HCT116 (cell line): Measurements from ENCODE around the gene MBP. TPM values are rescaled to one million over a fixed set of nuclear protein-coding genes. Genes with fewer than 3 reads are reported as not detected.

Source experiments
- ATAC-seq: fragments of 200-7000 bp; cut with Tn5 transposase; 2 replicates; pipeline ENCODE4 v1.9.1; 2020; ENCODE audit warnings: mild to moderate bottlenecking, moderate library complexity
- BruUV-seq: library from RNA; stranded (reverse); fragments of 400-500 nt; replicated peaks from 2 replicates; lab custom pipeline; 2021; lab: Mats Ljungman, UMichigan
- CTCF ChIA-PET: fragments of 300-600 bp; sonication (Branson Sonifier 250); formaldehyde crosslinking; loops from one replicate; lab custom pipeline; 2021; ENCODE audit warnings: antibody characterized with exemption; lab: Charles Lee
- POLR2A ChIA-PET: fragments of 300-600, 350-600 bp; sonication (Branson Sonifier 250); formaldehyde crosslinking; loops from one replicate; lab custom pipeline; 2021; ENCODE audit warnings: antibody characterized with exemption; lab: Charles Lee
- RAD21 ChIA-PET, 2 experiments: fragments of 300-600 bp; sonication (Branson Sonifier 250); formaldehyde crosslinking; loops; one replicate each; lab custom pipeline; 2023; ENCODE audit warnings: low total read pairs in 2 of 2; ENCODE audit not compliant: uncharacterized antibody in 2 of 2, unreplicated experiment in 2 of 2, low non-redundant PET in 1 of 2; lab: Charles Lee
- DNase-seq: peaks from one replicate; pipeline ENCODE4 v3.0.0-alpha.2; 2010; ENCODE audit warnings: low read depth, low spot score
- H2AFZ ChIP-seq: fragments of 200-600 bp; shearing (Covaris generic), sonication (generic); 2 replicates; pipeline ENCODE4 v1.6.1; 2017; ENCODE audit warnings: low read depth, mixed run types, mixed read lengths, antibody characterized with exemption, low read length; ENCODE audit not compliant: poor library complexity, severe bottlenecking
- H3K27ac ChIP-seq: 2 replicates; pipeline ENCODE4 v1.5.1; 2012; ENCODE audit warnings: low read depth, low read length
- H3K27me3 ChIP-seq: fragments of 200-600 bp; sonication (generic); 2 replicates; pipeline ENCODE4 v1.6.1; 2016; ENCODE audit warnings: mixed run types, low read length, mixed read lengths; ENCODE audit not compliant: insufficient read depth
- H3K36me3 ChIP-seq, 2 experiments: fragments of 200-500 bp in 1 of 2; fragments of 200-600 bp in 1 of 2; sonication (Bioruptor generic) in 1 of 2; sonication (generic) in 1 of 2; 2 replicates each; pipeline versions ENCODE4 v1.5.1 to v1.6.1; 2014 to 2016; ENCODE audit warnings: low read length in 2 of 2, inconsistent platforms in 1 of 2, mixed read lengths in 1 of 2, mixed run types in 1 of 2; ENCODE audit not compliant: insufficient read depth in 2 of 2, control insufficient read depth in 1 of 2
- H3K4me1 ChIP-seq, 2 experiments: fragments of 200-600 bp in 1 of 2; sonication (generic) in 1 of 2; 2 replicates each; pipeline versions ENCODE4 v1.5.1 to v1.6.1; 2012 to 2017; ENCODE audit warnings: low read length in 2 of 2, inconsistent platforms in 1 of 2, mild to moderate bottlenecking in 1 of 2, mixed read lengths in 1 of 2, mixed run types in 1 of 2, moderate library complexity in 1 of 2; ENCODE audit not compliant: insufficient read depth in 2 of 2, control insufficient read depth in 1 of 2
- H3K4me2 ChIP-seq: fragments of 200-600 bp; sonication (generic); 2 replicates; pipeline ENCODE4 v1.6.1; 2017; ENCODE audit warnings: mixed run types, low read length, mixed read lengths
- H3K4me3 ChIP-seq, 2 experiments: fragments of 200-600 bp in 1 of 2; sonication (generic) in 1 of 2; replicated peaks in 1 of 2; 2 replicates each; pipeline ENCODE4 v1.5.1; 2011 to 2016; ENCODE audit warnings: low read length in 2 of 2, control low read depth in 1 of 2, low read depth in 1 of 2, mild to moderate bottlenecking in 1 of 2, mixed read lengths in 1 of 2, mixed run types in 1 of 2
- H3K79me2 ChIP-seq: fragments of 200-600 bp; sonication (generic); 2 replicates; pipeline ENCODE4 v1.6.1; 2017; ENCODE audit warnings: mild to moderate bottlenecking, mixed run types, low read length, moderate library complexity, mixed read lengths; ENCODE audit not compliant: insufficient read depth
- H3K9ac ChIP-seq: fragments of 200-600 bp; sonication (generic); 2 replicates; pipeline ENCODE4 v1.6.1; 2016; ENCODE audit warnings: low read length, mixed read lengths
- H3K9me2 ChIP-seq: fragments of 200-600 bp; sonication (generic), shearing (Covaris generic); 2 replicates; pipeline ENCODE4 v1.6.1; 2017; ENCODE audit warnings: mixed run types, mild to moderate bottlenecking, moderate library complexity; ENCODE audit not compliant: insufficient read depth
- H3K9me3 ChIP-seq, 2 experiments: fragments of 200-500 bp in 1 of 2; fragments of 200-600 bp in 1 of 2; sonication (Bioruptor generic) in 1 of 2; sonication (generic) in 1 of 2; 2 replicates each; pipeline ENCODE4 v1.6.1; 2014 to 2017; ENCODE audit warnings: low read length in 2 of 2, mixed read lengths in 2 of 2, inconsistent platforms in 1 of 2, low read depth in 1 of 2, mild to moderate bottlenecking in 1 of 2, mixed run types in 1 of 2, moderate library complexity in 1 of 2; ENCODE audit not compliant: control insufficient read depth in 1 of 2, insufficient read depth in 1 of 2
- H4K20me1 ChIP-seq: fragments of 200-600 bp; sonication (generic), shearing (Covaris generic); 2 replicates; pipeline ENCODE4 v1.6.1; 2017; ENCODE audit warnings: mixed run types, mild to moderate bottlenecking, moderate library complexity; ENCODE audit not compliant: insufficient read depth
- CBX3 ChIP-seq: IDR thresholded peaks from 2 replicates; pipeline ENCODE4 v1.6.1; 2012; ENCODE audit warnings: low read depth
- CEBPB ChIP-seq: IDR thresholded peaks from 2 replicates; pipeline ENCODE4 v1.6.1; 2012; ENCODE audit warnings: low read depth
- EGR1 ChIP-seq: IDR thresholded peaks from 2 replicates; pipeline ENCODE4 v1.6.1; 2012; ENCODE audit warnings: low read depth
- ELF1 ChIP-seq: IDR thresholded peaks from 2 replicates; pipeline ENCODE4 v1.6.1; 2012; ENCODE audit warnings: low read depth, borderline replicate concordance
- EZH2 ChIP-seq: fragments of 200-600 bp; sonication (generic); IDR thresholded peaks from 2 replicates; pipeline ENCODE4 v1.6.1; 2017; ENCODE audit warnings: antibody characterized with exemption, mixed run types
- FOSL1 ChIP-seq: IDR thresholded peaks from 2 replicates; pipeline ENCODE4 v1.6.1; 2012; ENCODE audit warnings: low read depth
- JUND ChIP-seq: IDR thresholded peaks from 2 replicates; pipeline ENCODE4 v1.6.1; 2012
- MAX ChIP-seq: IDR thresholded peaks from 2 replicates; pipeline ENCODE4 v1.6.1; 2012
- POLR2A ChIP-seq: IDR thresholded peaks from 2 replicates; pipeline ENCODE4 v1.7.0; 2011; ENCODE audit warnings: borderline replicate concordance; ENCODE audit not compliant: insufficient read depth, insufficient read length; ENCODE audit errors: extremely low read depth
- POLR2AphosphoS5 ChIP-seq: IDR thresholded peaks from 2 replicates; pipeline ENCODE4 v1.6.1; 2011; ENCODE audit warnings: mild to moderate bottlenecking, low read depth, low read length, moderate library complexity
- RAD21 ChIP-seq: IDR thresholded peaks from 2 replicates; pipeline ENCODE4 v1.6.1; 2012; ENCODE audit warnings: low read depth, mild to moderate bottlenecking
- REST ChIP-seq: IDR thresholded peaks from 2 replicates; pipeline ENCODE4 v1.6.1; 2012; ENCODE audit warnings: low read depth
- SIN3A ChIP-seq: IDR thresholded peaks from 2 replicates; pipeline ENCODE4 v1.6.1; 2012; ENCODE audit warnings: low read depth
- SRF ChIP-seq: IDR thresholded peaks from 2 replicates; pipeline ENCODE4 v1.6.1; 2012; ENCODE audit warnings: low read depth
- TCF7L2 ChIP-seq: IDR thresholded peaks from 2 replicates; pipeline ENCODE4 v1.7.0; 2011; ENCODE audit warnings: borderline replicate concordance, inconsistent platforms; ENCODE audit not compliant: insufficient read depth, insufficient read length; ENCODE audit errors: extremely low read depth
- YY1 ChIP-seq: IDR thresholded peaks from 2 replicates; pipeline ENCODE4 v1.6.1; 2011; ENCODE audit warnings: low read length, low read depth, moderate library complexity, mild to moderate bottlenecking; ENCODE audit not compliant: insufficient replicate concordance; ENCODE audit errors: extremely low read depth
- ZFX ChIP-seq: fragments of 450-650 bp; IDR thresholded peaks from 2 replicates; pipeline ENCODE4 v1.6.1; 2017
- ZNF274 ChIP-seq: fragments of 200-500 bp; sonication (Bioruptor generic); IDR thresholded peaks from 2 replicates; pipeline ENCODE4 v1.6.1; 2014; ENCODE audit warnings: mild to moderate bottlenecking, low read depth, low read length, inconsistent platforms
- intact Hi-C: fragments of 100-400 bp; cut with micrococcal nuclease; formaldehyde crosslinking; loops from 2 replicates; pipeline ENCODE4 v1.10.0; 2022
- total RNA-seq: library from RNA; stranded (reverse); gene quantifications from one replicate; pipeline ENCODE4 v1.2.1, GENCODE V29; 2021; ENCODE audit not compliant: unreplicated experiment
- TF ChIP-seq, protein P1 (sequence below): IDR thresholded peaks from 2 replicates; pipeline ENCODE4 v1.6.1; 2011; ENCODE audit warnings: mild to moderate bottlenecking, low read length, moderate library complexity; ENCODE audit not compliant: insufficient replicate concordance; ENCODE audit errors: extremely low read depth
- TF ChIP-seq, protein P2 (sequence below), 3 experiments: fragments of 200-600 bp in 1 of 3; sonication (generic) in 1 of 3; IDR thresholded peaks in 2 of 3; conservative IDR thresholded peaks in 1 of 3; 2 replicates each; pipeline ENCODE4 v1.5.1; 2012 to 2017; ENCODE audit warnings: low read depth in 2 of 3, low read length in 2 of 3, antibody characterized with exemption in 1 of 3, borderline replicate concordance in 1 of 3, control low read depth in 1 of 3, mild to moderate bottlenecking in 1 of 3, mixed read lengths in 1 of 3, mixed run types in 1 of 3, moderate library complexity in 1 of 3; ENCODE audit not compliant: insufficient read depth in 1 of 3

The MBP gene
- total RNA-seq, 1 experiment from 2014 or later, result 34.9 TPM

DNA sequence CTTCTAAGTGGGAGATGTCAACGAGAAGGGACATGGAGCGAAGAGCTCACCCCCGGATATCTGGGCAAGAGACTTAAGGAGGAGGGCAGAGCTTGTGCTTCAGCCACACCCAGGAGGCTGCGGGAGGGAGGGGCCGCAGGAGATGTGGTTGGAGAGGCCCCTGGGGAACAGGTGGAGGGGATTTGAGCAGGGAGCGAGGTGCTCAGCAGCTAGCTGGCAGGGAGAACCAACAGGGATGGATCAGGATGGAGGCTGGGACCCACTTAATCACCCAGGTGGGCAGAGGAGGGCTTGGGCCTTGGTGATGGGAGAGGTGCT, 78.3 kb downstream of the MBP start:
- CTCF ChIA-PET, result no interaction called here
- H4K20me1 ChIP-seq, result no peaks in the 10 kb centered on the region
- H3K4me2 ChIP-seq, result no peak overlapping the region
- no peak for ATAC-seq
- H3K9me2 ChIP-seq, result no peaks in the 10 kb centered on the region
- H3K27ac ChIP-seq, result no peak overlapping the region
- no peak for TF ChIP-seq EGR1
- TF ChIP-seq CBX3, result no peak
- no peak for TF ChIP-seq POLR2A
- TF ChIP-seq YY1, result no peak
- no peak for TF ChIP-seq RAD21
- no peak for TF ChIP-seq FOSL1
- no peak for TF ChIP-seq SRF
- TF ChIP-seq CEBPB, result no peak
- TF ChIP-seq ELF1, result no peak
- TF ChIP-seq SIN3A, result no peak
- no peak for TF ChIP-seq JUND
- no peak for TF ChIP-seq TCF7L2
- TF ChIP-seq, protein P1, sequence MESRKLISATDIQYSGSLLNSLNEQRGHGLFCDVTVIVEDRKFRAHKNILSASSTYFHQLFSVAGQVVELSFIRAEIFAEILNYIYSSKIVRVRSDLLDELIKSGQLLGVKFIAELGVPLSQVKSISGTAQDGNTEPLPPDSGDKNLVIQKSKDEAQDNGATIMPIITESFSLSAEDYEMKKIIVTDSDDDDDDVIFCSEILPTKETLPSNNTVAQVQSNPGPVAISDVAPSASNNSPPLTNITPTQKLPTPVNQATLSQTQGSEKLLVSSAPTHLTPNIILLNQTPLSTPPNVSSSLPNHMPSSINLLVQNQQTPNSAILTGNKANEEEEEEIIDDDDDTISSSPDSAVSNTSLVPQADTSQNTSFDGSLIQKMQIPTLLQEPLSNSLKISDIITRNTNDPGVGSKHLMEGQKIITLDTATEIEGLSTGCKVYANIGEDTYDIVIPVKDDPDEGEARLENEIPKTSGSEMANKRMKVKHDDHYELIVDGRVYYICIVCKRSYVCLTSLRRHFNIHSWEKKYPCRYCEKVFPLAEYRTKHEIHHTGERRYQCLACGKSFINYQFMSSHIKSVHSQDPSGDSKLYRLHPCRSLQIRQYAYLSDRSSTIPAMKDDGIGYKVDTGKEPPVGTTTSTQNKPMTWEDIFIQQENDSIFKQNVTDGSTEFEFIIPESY, result no peak
- TF ChIP-seq ZNF274, result no peak
- no peak for TF ChIP-seq MAX
- TF ChIP-seq POLR2AphosphoS5, result no peak
- no peak for TF ChIP-seq ZFX
- TF ChIP-seq EZH2, result no peak
- TF ChIP-seq, protein P2, sequence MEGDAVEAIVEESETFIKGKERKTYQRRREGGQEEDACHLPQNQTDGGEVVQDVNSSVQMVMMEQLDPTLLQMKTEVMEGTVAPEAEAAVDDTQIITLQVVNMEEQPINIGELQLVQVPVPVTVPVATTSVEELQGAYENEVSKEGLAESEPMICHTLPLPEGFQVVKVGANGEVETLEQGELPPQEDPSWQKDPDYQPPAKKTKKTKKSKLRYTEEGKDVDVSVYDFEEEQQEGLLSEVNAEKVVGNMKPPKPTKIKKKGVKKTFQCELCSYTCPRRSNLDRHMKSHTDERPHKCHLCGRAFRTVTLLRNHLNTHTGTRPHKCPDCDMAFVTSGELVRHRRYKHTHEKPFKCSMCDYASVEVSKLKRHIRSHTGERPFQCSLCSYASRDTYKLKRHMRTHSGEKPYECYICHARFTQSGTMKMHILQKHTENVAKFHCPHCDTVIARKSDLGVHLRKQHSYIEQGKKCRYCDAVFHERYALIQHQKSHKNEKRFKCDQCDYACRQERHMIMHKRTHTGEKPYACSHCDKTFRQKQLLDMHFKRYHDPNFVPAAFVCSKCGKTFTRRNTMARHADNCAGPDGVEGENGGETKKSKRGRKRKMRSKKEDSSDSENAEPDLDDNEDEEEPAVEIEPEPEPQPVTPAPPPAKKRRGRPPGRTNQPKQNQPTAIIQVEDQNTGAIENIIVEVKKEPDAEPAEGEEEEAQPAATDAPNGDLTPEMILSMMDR (IDR thresholded peaks at IDR 0.05 in 2 of 3, conservative IDR thresholded peaks at IDR 0.05 in 1 of 3; ENCODE audit: borderline replicate concordance in 1 of 3, insufficient read depth in 1 of 3, low read depth in 2 of 3, low read length in 2 of 3), result no peak
- no peak for TF ChIP-seq REST
- TF ChIP-seq, all 23 proteins: peak for 0
- Histone ChIP-seq H3K9ac (no peak overlapping the region), H3K79me2 (peaks cover 16% of the 10 kb centered on the region; the same call in 1 of the 2 replicates), H3K4me3 (no peak overlapping the region), H3K4me1 (peaks cover 0 to 5% of the 10 kb centered on the region in 2 experiments; a peak in 1 of 4 replicates), H3K36me3 (no peaks in the 10 kb centered on the region), H3K9me3 (no peaks in the 10 kb centered on the region), H2AFZ (no peak overlapping the region), H3K27me3 (no peaks in the 10 kb centered on the region)
- ChIA-PET POLR2A (no interaction called here), RAD21 (no interaction called here)
- intact Hi-C loops, result loop anchor here (10.0 kb wide), 1 partner anchor 49 kb away; no protein-coding TSS in a partner anchor
- DNase-seq, result no peak
- no TSS peak for BruUV-seq
